ENCODE data around the gene IVD.
A peak's percentile ranks its signal among the peaks of the same experiment; 100 is the strongest.

IVD gene

DNA sequence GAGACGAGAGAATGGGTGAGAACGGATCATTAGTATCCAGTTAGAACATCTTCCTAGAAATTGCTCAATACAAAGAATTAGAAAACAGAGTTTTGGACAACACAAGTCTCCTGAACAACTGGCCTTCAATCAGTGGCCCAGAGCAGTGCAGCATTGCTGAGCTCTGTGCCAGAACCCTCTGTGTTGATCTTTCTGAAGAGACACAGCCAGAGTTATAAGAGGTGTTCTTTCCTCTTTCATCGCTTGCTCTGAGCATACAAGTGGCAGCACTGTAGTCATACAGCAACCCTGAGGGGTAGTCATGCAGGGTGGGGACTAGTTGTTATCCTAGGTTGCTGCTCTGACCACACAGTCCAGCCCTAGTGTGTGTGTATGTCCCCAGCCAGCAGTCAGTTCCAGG, 19.1 kb upstream of the IVD start:
- TF ChIP-seq, protein P1, sequence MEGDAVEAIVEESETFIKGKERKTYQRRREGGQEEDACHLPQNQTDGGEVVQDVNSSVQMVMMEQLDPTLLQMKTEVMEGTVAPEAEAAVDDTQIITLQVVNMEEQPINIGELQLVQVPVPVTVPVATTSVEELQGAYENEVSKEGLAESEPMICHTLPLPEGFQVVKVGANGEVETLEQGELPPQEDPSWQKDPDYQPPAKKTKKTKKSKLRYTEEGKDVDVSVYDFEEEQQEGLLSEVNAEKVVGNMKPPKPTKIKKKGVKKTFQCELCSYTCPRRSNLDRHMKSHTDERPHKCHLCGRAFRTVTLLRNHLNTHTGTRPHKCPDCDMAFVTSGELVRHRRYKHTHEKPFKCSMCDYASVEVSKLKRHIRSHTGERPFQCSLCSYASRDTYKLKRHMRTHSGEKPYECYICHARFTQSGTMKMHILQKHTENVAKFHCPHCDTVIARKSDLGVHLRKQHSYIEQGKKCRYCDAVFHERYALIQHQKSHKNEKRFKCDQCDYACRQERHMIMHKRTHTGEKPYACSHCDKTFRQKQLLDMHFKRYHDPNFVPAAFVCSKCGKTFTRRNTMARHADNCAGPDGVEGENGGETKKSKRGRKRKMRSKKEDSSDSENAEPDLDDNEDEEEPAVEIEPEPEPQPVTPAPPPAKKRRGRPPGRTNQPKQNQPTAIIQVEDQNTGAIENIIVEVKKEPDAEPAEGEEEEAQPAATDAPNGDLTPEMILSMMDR (conservative IDR thresholded peaks at IDR 0.05; ENCODE audit: control insufficient read depth, insufficient read depth, low read depth, low read length) = no peak
- no peak for DNase-seq (ENCODE audit: low read depth)

DNA sequence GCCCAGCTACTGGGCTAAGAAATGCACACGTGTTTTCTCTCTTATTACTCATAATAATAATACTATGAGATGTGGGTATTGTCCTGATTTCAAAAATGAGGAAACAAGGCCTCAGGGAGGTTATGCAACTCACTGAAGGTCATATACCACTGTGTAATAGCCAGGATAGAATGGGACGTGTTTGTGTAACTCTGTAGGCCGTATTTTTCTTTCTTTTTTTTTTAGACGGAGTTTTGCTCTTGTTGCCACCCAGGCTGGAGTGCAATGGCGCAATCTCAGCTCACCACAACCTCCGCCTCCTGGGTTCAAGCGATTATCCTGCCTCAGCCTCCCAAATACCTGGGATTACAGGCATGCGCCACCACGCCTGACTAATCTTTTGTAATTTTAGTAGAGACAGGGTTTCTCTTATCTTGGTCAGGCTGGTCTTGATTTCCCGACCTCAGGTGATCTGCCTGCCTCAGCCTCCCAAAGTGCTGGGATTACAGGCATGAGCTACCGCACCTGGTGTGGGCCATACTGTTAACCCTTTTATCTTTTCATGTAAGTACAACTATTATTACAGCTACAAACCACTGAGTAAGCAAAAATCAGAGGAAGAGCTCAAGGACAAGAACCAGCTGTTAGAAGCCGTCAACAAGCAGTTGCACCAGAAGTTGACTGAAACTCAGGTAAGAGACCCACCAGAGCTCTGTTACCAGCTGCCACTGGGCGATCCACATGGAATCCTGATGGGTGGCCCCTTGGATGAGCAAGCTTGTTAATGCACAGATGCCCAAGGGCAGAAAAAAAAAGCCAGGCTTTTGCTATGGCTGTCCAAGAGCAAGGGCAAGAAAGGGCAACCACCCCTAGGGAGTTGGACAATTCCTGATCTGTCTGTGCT, 16.4 kb upstream of the IVD start:
- H3K4me3 ChIP-seq (ENCODE audit: control insufficient read depth, low read depth, low read length) = no peak overlapping the region
- DNase-seq (ENCODE audit: low read depth) = peak; percentile 20
- TF ChIP-seq, protein P1 (conservative IDR thresholded peaks at IDR 0.05; ENCODE audit: control insufficient read depth, insufficient read depth, low read depth, low read length) = no peak

More for the DNA sequence above, 19.1 kb upstream of the IVD start:
- no peak overlapping the region for H3K4me3 ChIP-seq (ENCODE audit: control insufficient read depth, low read depth, low read length)

DNA sequence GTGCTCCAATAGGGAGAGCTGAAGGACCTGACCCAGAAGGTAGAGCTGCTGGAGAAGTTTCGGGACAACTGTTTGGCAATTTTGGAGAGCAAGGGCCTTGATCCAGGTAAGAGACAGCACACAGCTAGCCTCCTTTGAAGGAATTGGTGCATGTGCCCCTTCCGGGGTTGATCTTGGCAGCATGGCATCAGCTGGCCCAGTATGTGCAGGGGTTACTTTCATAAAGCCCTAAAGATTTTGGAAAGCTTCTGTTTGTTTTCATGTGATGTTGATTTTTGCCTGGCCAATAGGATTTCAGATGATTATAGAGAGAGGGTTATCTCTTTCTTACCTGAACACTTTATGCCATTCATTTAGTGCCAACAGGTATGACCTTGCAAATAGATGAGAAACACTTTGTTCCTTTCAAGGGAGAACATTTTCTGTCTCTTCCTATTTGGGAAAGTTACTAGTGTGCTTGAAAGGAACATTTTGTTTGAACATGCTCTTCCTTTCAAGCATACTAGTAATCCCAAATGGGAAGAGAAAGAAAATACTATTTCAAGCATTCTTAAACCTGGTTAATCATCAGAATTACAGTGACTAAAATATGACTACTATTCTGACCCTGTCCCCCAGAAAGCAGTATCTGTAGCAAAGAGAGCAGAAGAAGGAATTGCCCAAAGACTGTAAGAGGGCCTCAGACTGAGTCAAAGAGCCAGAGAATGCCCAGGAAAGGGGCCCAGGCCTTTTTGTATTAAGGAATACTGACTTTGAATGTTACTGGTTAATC, 15.6 kb upstream of the IVD start:
- DNase-seq (ENCODE audit: low read depth) = no peak
- TF ChIP-seq, protein P1 (conservative IDR thresholded peaks at IDR 0.05; ENCODE audit: control insufficient read depth, insufficient read depth, low read depth, low read length) = no peak
- H3K4me3 ChIP-seq (ENCODE audit: control insufficient read depth, low read depth, low read length) = no peak overlapping the region

DNA sequence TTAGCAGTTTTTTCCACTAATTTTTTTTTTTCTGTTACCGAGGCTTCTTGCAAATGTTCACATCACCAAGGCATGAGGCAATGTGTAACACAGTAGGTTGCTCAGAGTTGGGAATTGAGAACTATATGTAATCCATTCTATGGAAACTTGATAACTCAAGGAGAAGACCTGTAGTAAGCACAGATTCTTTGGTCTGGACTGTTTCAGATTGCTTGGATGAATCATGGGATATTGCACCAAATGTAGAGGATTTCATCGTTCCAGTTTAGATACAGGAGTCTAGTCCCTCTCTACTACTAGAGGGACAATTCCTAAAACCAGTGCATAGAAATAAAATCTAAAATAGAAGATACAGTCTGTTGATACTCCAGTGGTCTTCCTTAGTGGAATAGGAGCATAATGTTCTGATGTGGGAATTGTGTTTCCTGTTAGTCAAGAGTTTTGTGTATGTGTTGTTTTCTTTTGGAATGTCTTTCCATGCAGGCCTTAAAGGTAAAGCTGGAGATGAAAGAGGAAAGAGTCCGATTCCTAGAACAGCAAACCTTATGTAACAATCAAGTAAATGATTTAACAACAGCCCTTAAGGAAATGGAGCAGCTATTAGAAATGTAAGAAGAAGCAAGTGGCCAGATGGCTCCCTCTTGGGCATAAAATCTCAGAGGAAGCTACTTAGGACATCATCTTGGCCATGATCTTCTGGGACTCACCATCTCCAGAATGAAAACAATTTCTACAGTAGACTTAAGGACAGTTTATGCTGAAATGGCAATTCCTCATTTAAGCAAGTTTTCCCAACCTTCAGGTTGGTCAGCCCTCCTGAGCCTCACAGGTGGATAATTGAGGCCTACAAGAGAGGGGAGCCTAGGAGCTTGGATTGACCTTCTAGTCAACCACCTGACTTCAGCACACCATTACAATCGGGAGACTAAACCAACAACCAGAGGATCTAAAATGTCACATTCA, 12.3 kb upstream of the IVD start:
- TF ChIP-seq, protein P1 (conservative IDR thresholded peaks at IDR 0.05; ENCODE audit: control insufficient read depth, insufficient read depth, low read depth, low read length) = no peak
- no peak for DNase-seq (ENCODE audit: low read depth)
- H3K4me3 ChIP-seq (ENCODE audit: control insufficient read depth, low read depth, low read length) = no peak overlapping the region

DNA sequence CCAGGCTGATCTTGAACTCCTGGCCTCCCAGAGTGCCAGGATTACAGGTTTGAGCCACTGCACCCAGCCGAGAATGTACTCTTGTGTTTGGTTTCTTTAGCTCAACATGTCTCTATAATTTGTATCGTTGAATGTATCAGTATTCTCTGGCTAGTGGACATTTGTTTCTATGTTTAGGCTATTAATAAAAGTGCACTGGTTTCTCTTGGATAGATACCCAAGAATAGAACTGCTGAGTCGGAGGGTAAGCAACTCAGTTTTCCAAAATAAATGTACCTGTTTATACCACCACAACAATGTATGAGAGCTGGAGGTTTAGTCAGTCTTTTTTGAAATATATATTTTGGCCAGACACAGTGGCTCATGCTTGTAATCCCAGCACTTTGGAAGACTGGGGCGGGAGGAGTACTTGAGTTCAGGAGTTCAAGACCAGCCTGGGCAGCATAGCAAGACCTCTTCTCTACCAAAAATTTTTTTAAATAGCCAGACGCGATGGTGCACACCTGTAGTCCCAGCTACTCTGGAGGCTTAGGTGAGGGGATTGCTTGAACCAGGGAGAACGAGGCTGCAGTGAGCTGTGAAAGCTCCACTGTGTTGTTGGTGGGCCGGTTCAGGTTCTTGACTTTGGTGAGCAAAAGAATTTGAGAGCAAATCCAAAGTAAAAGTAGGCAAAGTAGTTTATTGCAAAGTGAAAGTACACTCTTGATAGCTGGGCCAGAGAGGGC, 7.7 kb upstream of the IVD start:
- TF ChIP-seq, protein P1 (conservative IDR thresholded peaks at IDR 0.05; ENCODE audit: control insufficient read depth, insufficient read depth, low read depth, low read length) = no peak
- no peak overlapping the region for H3K4me3 ChIP-seq (ENCODE audit: control insufficient read depth, low read depth, low read length)

More for the DNA sequence above, 7.7 kb upstream of the IVD start:
- no peak for DNase-seq (ENCODE audit: low read depth)

Data from fibroblast of mammary gland (primary cell).